Panc1 (cell line): ENCODE results near the gene ITPA. TPM values are rescaled to one million over a fixed set of nuclear protein-coding genes. Genes with fewer than 3 reads are reported as not detected.

Source experiments
- ATAC-seq: fragments of 200-7000 bp; cut with Tn5 transposase; 2 replicates; pipeline ENCODE4 v1.9.1; 2020; ENCODE audit warnings: mild to moderate bottlenecking, moderate library complexity
- BruUV-seq: library from RNA; stranded (reverse); fragments of 400-500 nt; replicated peaks from 2 replicates; lab custom pipeline; 2021; lab: Mats Ljungman, UMichigan
- CTCF ChIA-PET: fragments of 300-600 bp; sonication (Branson Sonifier 250); formaldehyde crosslinking; loops from one replicate; lab custom pipeline; 2022; ENCODE audit warnings: antibody characterized with exemption; lab: Charles Lee
- POLR2A ChIA-PET: fragments of 300-600 bp; sonication (Branson Sonifier 250); formaldehyde crosslinking; loops from one replicate; lab custom pipeline; 2022; ENCODE audit warnings: antibody characterized with exemption; lab: Charles Lee
- DNase-seq: peaks from one replicate; pipeline ENCODE4 v3.0.0-alpha.2; 2010; ENCODE audit warnings: low read depth, low spot score
- H3K27ac ChIP-seq: 2 replicates; pipeline ENCODE4 v1.5.1; 2011; ENCODE audit warnings: mild to moderate bottlenecking, low read length, inconsistent platforms
- H3K27me3 ChIP-seq: fragments of 200-500 bp; sonication (Bioruptor generic); 2 replicates; pipeline ENCODE4 v1.6.0; 2014; ENCODE audit warnings: low read length, inconsistent platforms; ENCODE audit not compliant: control insufficient read depth, insufficient read depth
- H3K36me3 ChIP-seq: fragments of 200-500 bp; sonication (Bioruptor generic); 2 replicates; pipeline ENCODE4 v1.5.1; 2014; ENCODE audit warnings: inconsistent platforms, mild to moderate bottlenecking, low read length, moderate library complexity; ENCODE audit not compliant: control insufficient read depth, insufficient read depth
- H3K4me1 ChIP-seq: 2 replicates; pipeline ENCODE4 v1.5.1; 2011; ENCODE audit warnings: inconsistent platforms, mild to moderate bottlenecking, low read length, moderate library complexity; ENCODE audit not compliant: control insufficient read depth, insufficient read depth
- H3K4me3 ChIP-seq, 2 experiments: 2 replicates each; pipeline ENCODE4 v1.5.1; 2011 to 2012; ENCODE audit warnings: low read depth in 2 of 2, low read length in 2 of 2, mild to moderate bottlenecking in 2 of 2, inconsistent platforms in 1 of 2, moderate library complexity in 1 of 2
- H3K9me3 ChIP-seq: fragments of 200-500 bp; sonication (Bioruptor generic); 2 replicates; pipeline ENCODE4 v1.5.1; 2014; ENCODE audit warnings: low read depth, mild to moderate bottlenecking, inconsistent platforms, low read length, moderate library complexity; ENCODE audit not compliant: control insufficient read depth, insufficient read depth
- CTCF ChIP-seq: fragments of 450-650 bp; IDR thresholded peaks from 2 replicates; pipeline ENCODE4 v1.5.1; 2017; ENCODE audit warnings: mild to moderate bottlenecking
- POLR2AphosphoS5 ChIP-seq: IDR thresholded peaks from 2 replicates; pipeline ENCODE4 v1.6.1; 2012; ENCODE audit warnings: mild to moderate bottlenecking, low read depth, low read length, moderate library complexity
- REST ChIP-seq, 2 experiments: IDR thresholded peaks; 2 replicates each; pipeline ENCODE4 v1.6.1; 2011 to 2012; ENCODE audit warnings: low read depth in 2 of 2, control low read depth in 1 of 2, low read length in 1 of 2, mild to moderate bottlenecking in 1 of 2, moderate library complexity in 1 of 2; ENCODE audit not compliant: insufficient read depth in 1 of 2
- SIN3A ChIP-seq: IDR thresholded peaks from 2 replicates; pipeline ENCODE4 v1.6.1; 2012; ENCODE audit warnings: low read depth, mild to moderate bottlenecking, low read length, moderate library complexity, borderline replicate concordance; ENCODE audit not compliant: insufficient read depth
- TCF7L2 ChIP-seq: IDR thresholded peaks from 2 replicates; pipeline ENCODE4 v1.6.1; 2011; ENCODE audit warnings: mild to moderate bottlenecking, low read depth, low read length, inconsistent platforms
- in situ Hi-C: cut with HindIII; loops from 2 replicates; pipeline ENCODE4 v1.10.0; 2016; ENCODE audit warnings: low sequenced_read_pairs, low pct_unique_long_range_greater_than_20kb
- intact Hi-C: fragments of 100-400 bp; cut with micrococcal nuclease; formaldehyde crosslinking; loops from one replicate; pipeline ENCODE4 v1.10.0; 2022; ENCODE audit not compliant: unreplicated experiment
- total RNA-seq: library from RNA; stranded (reverse); gene quantifications from one replicate; pipeline ENCODE4 v1.2.1, GENCODE V29; 2021; ENCODE audit not compliant: unreplicated experiment

ITPA gene
- total RNA-seq, 1 experiment from 2014 or later = 107 TPM

GRCh38 chr20:3250091-3250504 is 40.8 kb downstream of the ITPA start:
- DNase-seq (no peak), ATAC-seq (peak; percentile 64)
- H3K27ac ChIP-seq = no peak overlapping the region
- no peaks in the 10 kb centered on the region for H3K36me3 ChIP-seq
- H3K4me3 ChIP-seq = no peak overlapping the region
- intact Hi-C loops (no loop called here), in situ Hi-C loops (no loop called here)
- POLR2A ChIA-PET = no interaction called here
- CTCF ChIA-PET = interaction anchor here (0.6 to 0.8 kb wide), 4 partner anchors 12 to 31 kb away, joined by 3 to 5 read pairs (median 3); no protein-coding TSS in a partner anchor
- H3K27me3 ChIP-seq = no peaks in the 10 kb centered on the region
- no TSS peak for BruUV-seq
- H3K4me1 ChIP-seq = peaks cover 21% of the 10 kb centered on the region
- no peaks in the 10 kb centered on the region for H3K9me3 ChIP-seq
- no peak for TF ChIP-seq TCF7L2
- TF ChIP-seq CTCF = peak; percentile 84; the same call in 1 of the 2 replicates

GRCh38 chr20:3251806-3252205 is 42.5 kb downstream of the ITPA start:
- H3K27ac ChIP-seq = no peak overlapping the region
- no peaks in the 10 kb centered on the region for H3K36me3 ChIP-seq
- TF ChIP-seq CTCF (no peak), REST (IDR thresholded peaks at IDR 0.05; ENCODE audit: insufficient read depth in 1 of 2, low read depth in 2 of 2, low read length in 1 of 2) (no peak), POLR2AphosphoS5 (no peak), SIN3A (no peak), TCF7L2 (no peak)
- in situ Hi-C loops (no loop called here), intact Hi-C loops (no loop called here)
- ATAC-seq (no peak), DNase-seq (no peak)
- POLR2A ChIA-PET = interaction anchor here (0.6 kb wide), 3 partner anchors 20 to 201 kb away, joined by 3 to 6 read pairs (median 4); no protein-coding TSS in a partner anchor
- no TSS peak for BruUV-seq
- H3K4me3 ChIP-seq = no peak overlapping the region
- no peaks in the 10 kb centered on the region for H3K9me3 ChIP-seq
- CTCF ChIA-PET = interaction anchor here (0.6 to 1.0 kb wide), 2 partner anchors 35 to 78 kb away, joined by 4 to 7 read pairs; no protein-coding TSS in a partner anchor
- H3K4me1 ChIP-seq = peaks cover 18% of the 10 kb centered on the region
- no peaks in the 10 kb centered on the region for H3K27me3 ChIP-seq
